GM18858 (cell line): Measurements from ENCODE around the gene MARCKSL1.
"Not testable (repeated sequence)": the region's sequence is repeated elsewhere in the genome, so short reads cannot be mapped to it uniquely, and the experiment has no call there.

ENCODE experiments used
- ATAC-seq: cut with Tn5 transposase; IDR thresholded peaks from one replicate; pipeline ENCODE4 v1.9.1; 2021; ENCODE audit not compliant: unreplicated experiment

The MARCKSL1 gene

DNA sequence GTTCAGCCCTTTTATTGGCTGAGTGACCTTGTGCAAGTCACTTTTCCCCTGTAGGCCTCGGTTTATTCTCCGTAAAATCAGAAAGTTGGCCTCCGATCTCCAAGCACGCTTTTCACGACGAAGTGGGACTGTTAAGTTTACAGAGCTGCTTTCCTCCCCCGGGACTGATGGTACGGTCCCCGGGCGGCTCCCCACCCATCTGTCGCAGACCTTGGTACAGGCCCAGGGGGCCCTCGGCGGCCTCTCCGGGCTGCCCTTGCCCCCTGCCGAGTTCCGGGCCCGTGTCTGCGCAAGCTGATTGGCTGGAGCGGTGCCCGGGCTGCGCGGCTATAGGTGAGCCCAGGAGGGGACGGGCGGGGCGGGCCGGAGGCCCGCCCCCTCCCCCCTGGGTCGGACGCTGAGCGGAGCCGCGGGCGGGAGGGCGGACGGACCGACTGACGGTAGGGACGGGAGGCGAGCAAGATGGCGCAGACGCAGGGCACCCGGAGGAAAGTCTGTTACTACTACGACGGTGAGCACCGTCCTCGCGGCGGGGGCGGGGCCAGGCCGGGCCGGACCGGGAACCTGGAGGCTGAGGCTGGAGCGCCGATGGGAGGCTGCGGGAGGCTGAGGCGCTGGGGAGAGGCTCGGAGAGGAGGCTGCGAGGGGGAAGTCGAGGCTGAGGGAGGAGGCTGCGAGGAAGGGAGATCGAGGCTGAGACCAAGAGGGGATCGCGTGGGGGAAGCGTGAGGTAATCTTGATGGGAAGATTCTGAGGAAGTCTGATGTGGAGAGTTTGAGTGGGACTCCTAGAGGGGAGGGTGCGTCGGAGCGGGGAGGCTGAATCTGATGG lies 44.1 kb downstream of the MARCKSL1 start, which contains the start of gene HDAC1:
HDAC1 (plus strand) TSS at position 376 of the 831 bp plus-strand sequence; CDS start at position 463, 87 bp downstream.
- ATAC-seq = peak; percentile 87

DNA sequence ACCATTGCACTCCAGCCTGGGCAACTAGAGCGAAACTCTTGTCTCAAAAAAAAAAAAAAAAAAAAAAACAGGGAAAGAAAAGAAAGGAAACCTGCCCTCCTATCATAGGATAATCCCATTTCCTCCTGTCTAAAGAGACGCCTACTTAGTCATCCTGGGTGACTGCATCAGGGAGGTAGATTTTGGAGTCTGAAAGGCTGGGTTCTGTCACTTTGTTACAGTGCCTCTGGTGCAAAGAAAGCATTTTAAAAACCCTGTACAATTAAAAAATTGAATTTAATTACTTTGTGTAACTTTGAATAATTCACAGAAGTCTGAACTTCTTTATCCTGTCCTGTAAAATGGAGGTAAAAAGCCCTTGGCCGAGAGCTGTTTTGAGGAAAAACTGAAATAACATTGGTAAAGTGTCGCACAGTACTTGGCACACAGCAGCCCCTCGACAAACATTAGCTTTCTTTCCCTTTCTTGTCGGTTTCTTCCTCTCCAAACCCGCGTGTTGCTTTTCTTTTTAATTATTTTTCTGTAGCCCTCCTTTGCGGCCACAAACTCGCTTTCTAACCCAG lies 44.8 kb downstream of the MARCKSL1 start:
- no peak for ATAC-seq

DNA sequence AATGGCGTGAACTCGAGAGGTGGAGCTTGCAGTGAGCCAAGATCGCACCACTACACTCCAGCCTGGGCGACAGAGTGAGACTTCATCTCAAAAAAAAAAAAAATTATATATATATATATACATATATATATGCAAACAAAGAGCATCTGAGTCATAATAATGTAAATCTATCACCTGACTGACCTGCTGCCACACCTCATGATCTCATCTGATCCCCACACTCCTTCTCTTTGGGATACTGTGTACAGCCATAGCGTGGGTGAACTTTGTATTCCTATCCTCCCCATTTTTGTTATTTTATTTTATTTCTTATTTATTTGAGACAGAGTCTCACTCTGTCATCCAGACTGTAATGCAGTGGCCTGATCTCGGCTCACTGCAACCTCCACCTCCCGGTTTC lies 46.8 kb downstream of the MARCKSL1 start:
- no peak for ATAC-seq

DNA sequence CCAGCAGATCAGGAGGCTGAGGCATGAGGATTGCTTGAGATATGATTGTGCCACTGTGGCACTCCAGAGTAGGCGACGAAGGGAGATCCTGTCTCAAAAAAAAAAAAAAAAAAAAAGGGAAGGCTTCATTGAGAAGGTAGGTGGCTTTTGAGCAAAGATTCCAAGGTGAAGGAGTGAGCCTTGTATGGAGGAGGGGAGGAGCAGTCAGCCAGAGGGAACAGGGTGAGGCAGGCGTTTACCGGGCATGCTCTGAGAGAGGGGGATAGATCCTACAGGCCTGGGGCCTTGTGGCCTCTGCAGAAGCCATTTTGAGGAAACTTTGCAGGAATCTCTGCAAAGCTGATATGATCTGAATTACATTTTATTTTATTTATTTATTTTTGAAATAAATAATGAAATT lies 49.3 kb downstream of the MARCKSL1 start:
- no peak for ATAC-seq

DNA sequence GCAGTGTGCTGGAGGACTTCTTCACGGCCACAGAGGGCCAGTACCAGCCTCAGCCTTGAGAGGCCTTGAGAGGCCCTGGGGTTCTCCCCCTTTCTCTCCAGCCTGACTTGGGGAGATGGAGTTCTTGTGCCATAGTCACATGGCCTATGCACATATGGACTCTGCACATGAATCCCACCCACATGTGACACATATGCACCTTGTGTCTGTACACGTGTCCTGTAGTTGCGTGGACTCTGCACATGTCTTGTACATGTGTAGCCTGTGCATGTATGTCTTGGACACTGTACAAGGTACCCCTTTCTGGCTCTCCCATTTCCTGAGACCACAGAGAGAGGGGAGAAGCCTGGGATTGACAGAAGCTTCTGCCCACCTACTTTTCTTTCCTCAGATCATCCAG lies 50.4 kb downstream of the MARCKSL1 start:
- ATAC-seq = no peak

DNA sequence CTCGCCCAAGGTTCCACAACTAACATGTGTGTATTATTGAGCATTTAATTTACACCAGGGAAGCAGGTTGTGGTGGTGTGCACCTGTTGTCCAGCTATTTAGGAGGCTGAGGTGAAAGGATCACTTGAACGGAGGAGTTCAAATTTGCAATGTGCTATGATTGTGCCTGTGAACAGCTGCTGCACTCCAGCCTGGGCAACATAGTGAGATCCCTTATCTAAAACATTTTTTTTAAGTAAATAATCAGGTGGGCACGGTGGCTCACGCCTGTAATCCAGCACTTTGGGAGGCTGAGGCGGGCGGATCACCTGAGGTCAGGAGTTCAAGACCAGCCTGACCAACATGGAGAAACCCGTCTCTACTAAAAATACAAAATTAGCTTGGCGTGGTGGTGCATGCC lies 51.3 kb downstream of the MARCKSL1 start:
- not testable (repeated sequence) for ATAC-seq
